HG03460 (cell line): Measurements from ENCODE around the gene LPGAT1.
"Not testable (repeated sequence)": the region's sequence is repeated elsewhere in the genome, so short reads cannot be mapped to it uniquely, and the experiment has no call there.

Experiments
- ATAC-seq: cut with Tn5 transposase; IDR thresholded peaks from one replicate; pipeline ENCODE4 v1.9.1; 2021; ENCODE audit not compliant: unreplicated experiment

LPGAT1 gene

DNA sequence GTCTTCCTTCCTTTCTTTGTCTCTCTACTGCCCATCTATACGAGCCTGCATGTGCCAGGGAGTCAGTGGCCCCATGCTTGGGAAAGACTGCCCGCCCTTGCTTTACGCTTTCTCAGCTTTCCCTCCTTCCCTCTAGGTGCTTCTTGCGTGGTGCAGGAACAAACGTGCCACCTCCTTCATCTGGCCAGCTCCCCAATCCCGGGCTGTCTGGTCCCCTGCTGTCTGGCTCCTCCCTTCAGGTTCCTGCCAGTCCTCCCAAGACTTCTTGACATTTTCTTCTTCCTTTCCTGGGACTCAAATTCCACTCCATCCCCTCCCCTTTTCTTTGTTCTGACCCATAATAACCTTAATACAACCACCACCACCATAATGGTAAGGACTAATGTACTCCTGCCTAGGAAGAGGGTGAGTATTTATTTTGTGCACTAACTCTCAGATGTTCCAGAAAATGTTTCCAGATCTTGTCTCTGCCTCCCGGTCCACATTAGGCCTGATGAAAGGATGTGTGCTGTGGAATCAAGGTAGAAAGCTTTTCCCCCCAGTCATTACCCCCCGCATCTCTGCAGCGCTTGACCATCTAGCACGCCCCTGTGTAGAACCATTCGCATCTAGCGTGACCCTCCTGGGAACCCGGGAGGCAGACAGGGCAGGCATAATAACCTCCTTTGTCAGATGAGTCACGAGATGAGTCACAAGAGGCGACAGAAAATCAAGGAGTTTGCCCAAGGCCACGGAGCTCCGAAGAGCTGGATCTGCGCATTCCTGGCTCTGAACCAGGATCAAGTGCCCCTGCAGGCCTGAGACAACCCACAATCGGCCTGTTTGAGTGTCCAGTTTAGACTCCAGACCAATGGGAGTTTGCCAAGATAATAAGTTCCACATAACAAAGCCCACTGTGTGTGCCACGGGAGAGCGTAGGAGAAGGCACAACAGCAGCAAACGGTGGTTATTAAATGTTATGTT is 95.1 kb downstream of the LPGAT1 start:
- ATAC-seq: no peak

DNA sequence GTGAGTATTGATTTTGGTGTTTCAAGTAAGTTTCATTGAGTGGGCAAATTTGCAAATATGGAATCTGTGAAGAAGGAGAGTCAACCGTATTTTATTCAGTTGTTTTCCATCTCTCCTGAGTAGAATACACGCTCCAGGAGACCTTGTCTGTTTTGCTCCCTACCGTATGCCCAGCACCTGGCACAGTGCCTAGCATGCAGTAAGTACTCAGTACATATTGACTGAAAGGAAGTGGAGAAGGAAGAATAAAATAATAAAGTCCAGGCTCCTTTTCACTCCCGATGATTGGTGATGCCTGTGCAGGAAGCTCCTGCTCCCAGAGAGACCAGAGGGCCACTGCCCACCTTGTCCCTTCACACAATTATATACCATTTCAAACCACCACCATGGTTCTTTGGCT is 95.8 kb downstream of the LPGAT1 start:
- ATAC-seq: no peak

DNA sequence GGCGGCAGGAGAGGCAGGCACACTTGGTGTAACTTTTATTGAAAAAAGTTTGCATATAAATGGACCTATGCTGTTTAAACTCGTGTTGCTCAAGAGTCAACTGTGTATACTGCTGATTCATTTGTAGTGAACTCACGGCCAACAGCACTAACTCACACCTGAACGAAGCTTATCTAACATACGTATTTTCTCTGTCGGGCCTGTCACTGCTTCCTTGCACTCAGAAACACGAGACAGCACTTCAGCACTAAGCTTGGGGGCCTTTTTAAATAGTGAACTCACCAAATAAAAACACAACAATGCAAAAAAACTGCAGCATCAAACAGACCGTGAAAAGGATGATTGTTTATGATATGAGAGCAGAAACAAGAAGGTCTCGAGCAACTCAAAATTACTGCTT is 96.2 kb downstream of the LPGAT1 start:
- ATAC-seq: no peak

DNA sequence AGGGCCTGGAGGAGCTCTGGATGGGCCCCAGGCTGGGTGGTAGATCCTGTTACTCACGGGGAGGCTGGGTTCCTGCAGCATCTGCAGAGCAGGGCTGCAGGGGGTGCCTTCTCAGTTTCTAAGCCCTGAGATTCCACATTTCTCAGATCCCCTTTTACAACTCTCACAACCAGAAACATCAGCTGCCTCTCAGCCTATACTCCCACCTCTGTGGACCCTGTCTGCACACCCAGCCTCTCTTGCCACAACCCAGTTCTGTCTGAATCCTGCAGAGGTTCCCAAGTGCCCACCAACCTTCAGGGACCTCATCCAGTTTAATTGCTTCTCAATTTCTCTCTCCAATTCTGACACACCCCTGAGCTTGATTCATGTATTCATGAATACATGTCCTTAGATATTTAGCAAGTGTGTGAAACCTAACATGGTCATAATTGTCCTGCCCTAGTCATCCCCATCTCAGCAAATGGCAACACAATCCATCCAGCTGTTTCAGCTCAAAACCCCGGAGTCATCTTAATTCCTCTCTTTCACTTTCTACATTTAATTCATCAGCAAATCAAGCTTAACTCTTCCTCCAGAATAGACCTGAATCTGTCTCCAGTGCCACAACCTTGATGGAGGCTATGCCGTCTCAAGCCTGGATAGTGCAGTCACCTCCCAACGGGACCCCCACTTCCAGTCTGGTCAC is 98.1 kb downstream of the LPGAT1 start:
- peak; percentile 59 for ATAC-seq

DNA sequence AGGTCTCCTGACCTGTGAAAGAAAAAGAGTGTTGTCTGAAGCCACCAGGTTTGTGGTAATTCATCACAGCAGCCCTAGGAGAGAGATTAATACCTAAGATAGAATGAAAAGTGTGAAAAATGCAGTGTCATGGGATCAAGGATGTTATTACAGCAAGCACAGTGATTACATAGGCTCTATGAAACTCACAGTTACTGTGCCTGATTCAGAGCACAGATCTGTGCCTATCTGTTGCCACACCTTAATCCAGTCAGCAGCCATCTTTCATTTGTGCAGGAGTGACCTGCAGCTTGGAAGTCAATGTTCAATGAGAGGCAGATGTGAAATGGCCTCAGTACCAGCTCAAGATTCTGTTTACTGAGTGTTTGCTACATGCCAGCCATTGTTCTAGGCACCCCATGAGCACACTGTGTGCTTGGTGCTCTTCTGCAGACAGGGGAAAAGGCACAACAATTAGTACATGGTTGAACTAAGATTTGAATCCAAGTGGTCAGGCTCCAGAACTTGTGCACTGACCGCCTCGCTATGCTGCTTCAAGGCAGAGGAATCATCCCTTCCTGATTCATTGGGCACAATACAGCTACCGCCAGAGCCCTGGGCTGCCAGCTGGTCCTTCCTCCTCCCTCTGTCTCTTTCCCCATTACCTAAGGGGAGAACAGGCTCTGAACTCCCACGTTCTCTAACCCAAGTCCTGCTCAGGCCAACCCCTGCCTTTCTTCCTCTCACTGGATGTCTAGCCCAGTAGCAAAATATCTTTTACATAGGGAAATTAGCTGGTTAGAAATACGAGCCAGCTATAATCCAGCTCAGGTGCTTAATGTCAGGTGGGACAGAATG is 98.9 kb downstream of the LPGAT1 start:
- no peak for ATAC-seq

DNA sequence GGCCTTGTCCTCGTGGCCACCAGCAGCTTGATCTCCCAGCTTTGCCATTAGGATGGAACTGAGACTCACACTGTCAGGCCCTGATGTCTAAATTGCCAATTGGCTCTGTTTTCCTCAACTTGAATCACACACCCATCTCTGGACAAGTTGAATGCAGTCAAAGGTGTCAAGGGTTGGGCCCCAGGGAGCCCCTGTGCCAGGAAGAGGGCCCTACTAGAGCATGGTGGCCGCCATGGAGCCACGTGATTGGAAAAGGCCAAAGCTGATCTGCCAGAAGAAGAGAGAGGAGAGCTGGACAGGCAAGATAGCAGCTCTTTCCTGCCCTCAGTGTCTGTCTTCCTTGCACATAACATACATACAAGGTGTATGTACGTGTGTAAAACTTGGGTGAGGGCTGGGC is 100.2 kb downstream of the LPGAT1 start:
- ATAC-seq: no peak

DNA sequence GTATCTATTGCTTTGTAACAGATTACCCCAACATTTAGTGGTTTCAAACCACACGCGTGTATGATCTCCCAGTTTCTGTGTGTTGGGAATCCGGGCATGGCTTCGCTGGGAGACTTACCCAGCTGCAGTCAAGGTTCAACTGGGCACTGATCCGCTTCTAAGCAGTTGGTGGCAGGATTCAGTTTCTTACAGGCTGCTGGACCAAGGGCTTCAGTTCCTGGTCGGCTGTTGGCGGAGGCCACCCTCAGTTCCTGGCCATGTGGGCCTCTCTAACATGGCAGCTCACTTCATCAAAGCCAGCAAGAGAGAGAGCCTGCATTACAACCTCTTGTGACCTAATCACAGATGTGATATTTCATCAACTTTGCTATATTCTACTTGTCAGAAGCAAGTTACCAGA is 101.3 kb downstream of the LPGAT1 start:
- ATAC-seq: no peak

DNA sequence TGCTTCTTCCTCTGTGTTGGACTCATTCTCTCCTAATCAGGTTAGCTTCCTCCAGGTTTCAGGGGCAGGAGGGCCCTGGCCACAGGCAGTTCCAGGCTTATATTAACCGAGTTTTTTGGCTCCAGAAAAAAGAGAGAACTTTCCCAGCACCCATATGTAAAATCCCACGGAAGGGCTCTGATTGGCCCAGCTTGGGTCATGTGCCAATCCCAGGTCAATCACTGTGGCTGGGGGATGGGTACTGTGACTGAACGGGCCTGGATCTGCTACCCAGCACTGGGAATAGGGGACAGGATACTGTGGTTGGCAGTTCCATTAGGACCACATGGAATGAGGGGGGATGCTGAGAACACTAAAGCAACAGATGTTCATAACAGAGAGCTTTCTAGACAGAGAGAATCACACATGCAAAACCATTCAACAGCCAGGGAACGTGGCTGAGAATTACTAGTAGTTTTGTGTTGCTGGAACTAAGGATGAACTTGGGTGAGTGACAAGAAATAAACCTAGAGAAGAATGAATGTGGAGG is 104.0 kb downstream of the LPGAT1 start:
- ATAC-seq: no peak

DNA sequence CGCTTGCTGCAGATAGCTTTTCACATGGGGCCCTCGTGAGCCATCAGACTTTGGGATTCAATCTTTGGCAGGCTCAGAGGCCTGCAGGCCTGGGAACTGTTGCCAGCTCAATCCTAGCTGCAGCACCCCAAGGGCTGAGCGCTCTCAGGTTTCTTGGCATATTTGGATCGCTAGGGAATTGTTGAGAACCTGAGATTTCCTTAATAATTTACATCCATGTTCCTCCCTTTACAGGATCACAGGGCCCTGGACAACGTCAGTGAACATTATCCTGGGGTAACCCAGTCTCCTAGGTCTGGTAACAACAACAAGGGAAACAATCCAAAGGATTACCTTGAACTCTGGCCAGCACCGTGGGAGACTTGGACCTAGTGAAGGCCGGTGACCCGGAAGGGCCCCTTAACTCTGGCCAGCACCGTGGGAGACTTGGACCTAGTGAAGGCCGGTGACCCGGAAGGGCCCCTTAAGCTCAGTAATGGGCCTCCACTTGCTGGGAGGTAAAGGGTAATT is 105.8 kb downstream of the LPGAT1 start:
- ATAC-seq: no peak

DNA sequence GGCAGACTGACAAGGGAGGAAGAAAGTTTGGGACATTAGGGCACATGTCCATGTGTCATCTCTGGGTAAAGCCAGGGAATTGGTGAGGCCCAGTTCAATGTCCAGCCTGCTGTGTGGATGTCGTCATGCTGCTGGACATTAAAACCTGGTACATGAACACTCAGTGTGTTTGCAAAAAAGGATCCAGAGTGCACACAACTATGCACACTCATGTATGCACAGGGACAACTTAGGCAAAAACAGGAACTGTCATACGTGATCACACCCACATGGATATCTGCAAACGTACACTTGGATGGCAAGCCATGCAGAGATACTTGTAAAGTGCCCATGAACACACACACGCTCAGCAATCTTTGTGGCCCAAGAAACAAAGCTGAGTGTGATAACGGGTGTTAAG is 107.3 kb downstream of the LPGAT1 start:
- no peak for ATAC-seq

DNA sequence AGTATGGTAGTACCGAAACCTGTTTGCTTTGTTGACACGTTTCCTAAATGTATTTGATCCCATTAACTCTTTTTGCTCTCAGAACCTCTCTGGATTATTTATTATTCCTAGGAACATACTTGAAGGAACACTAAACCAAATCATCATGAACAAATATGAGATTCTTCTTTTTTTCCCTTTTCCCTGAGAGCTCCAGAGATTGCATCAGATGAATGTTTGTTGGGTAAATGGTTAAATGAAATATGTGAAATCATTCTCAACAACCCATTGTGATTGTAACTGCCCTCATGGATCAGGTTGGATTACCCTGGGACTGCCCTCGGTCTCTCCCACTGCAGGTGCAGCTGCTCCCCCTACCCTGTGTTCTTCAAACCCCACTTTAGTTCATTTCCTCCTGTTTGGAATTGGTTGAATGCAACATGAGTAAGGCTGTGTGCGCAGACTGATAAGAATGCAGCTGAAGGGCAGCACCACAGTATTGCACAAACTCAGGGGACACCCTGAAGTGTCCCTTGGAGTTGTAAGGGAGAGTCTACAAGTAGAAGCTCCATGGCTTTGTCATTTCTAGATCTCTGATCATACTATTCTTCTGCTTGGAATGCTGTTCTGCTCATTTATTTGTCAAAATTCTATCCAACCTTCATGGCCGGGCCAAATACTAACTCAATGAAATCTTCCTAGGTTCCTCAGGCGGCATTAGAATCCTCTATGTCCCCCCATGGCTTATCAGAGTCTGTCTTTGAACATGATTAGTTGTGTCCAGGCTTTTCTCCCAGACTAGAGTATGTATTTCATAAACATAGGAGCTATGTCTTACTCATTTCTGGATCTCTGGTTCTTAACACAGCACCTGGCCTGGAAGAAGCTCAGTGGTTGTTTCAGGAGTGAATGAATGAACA is 108.0 kb downstream of the LPGAT1 start:
- no peak for ATAC-seq

DNA sequence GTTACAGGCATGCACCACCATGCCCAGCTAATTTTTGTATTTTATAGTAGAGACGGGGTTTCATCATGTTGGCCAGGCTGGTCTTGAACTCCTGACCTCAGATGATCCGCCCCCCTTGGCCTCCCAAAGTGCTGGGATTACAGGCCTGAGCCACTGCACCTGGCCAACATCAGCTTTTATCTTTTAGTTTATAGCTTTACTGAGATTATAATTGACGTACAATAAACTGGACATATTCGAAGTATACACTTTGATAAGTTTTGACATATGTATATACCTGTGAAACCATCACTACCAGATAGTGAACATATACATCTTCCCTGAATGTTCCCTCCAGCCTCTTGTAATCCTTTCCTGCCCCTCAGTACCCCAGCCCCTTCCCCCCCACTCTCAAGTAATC is 114.0 kb downstream of the LPGAT1 start:
- ATAC-seq: not testable (repeated sequence)

DNA sequence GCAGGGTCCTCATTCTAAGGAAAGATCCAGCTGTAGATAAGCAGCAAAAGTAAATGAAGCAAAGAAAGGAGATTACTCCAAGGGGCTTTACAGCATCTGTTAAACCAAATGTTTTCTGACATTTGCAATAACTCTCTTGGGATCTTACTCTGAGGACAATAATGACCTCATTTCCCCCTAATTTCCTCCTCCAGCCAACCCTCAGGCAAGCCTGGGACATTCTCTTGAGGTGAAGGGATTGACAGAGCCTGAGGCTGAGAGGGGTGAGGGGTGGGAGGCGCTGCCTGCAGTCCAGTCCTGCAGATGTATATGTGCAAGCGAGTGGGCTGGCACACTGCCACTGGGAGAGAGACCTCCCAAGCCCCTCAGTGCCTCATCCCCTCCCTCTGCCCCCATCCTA is 114.6 kb downstream of the LPGAT1 start:
- ATAC-seq: no peak

DNA sequence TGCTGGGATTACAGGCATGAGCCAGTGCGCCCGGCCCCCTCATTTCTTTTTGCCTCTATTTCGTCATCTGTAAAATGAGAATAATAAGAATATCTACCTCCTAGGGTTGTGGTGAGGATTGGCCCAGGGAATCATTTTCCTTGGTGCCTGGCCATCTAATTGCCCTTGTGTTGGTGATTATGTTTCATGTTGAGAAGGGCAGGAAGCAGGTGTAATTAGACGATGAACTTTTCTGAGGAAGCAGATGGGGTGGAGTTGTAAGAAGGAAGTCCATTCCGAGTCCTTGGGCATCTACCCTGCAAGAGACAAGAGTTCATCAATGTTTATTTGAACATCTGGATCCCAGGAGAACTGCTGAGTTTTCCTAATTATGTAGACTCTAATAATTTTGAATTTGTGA is 116.4 kb downstream of the LPGAT1 start:
- ATAC-seq: no peak

DNA sequence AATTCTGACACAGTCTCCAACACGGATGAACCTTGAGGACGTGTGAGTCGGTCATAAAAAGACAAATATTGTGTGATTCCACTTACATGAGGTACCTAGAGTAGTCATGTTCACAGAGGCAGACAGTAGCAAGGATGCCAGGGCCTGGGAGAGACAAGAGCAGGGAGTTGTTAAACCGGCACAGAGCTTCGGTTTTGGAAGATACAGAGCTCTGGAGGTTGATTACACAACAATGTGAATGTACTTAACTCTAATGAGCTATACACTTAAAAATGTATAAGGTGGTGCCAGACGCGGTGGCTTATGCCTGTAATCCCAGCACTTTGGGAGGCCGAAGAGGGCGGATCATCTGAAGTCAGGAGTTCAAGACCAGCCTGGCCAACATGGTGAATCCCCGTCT is 117.3 kb downstream of the LPGAT1 start:
- ATAC-seq: no peak

DNA sequence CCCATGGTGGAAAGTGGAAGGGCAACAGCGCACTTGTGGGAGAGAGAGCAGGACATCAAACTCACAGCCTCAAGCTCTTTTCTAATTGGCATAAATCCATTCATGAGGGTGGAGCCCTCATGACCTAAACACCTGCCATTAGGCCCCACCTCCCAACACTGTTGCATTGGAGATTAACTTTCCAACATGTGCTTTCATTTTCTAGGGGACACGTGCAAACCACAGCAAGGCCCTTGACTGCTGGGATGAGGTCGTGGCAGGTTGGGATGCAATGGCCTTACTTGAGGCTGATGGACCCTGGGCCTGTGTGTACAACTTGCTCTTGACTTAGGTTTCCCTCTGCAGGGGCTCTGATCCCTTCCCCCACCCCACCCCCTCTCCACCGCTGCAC is 119.3 kb downstream of the LPGAT1 start:
- no peak for ATAC-seq

DNA sequence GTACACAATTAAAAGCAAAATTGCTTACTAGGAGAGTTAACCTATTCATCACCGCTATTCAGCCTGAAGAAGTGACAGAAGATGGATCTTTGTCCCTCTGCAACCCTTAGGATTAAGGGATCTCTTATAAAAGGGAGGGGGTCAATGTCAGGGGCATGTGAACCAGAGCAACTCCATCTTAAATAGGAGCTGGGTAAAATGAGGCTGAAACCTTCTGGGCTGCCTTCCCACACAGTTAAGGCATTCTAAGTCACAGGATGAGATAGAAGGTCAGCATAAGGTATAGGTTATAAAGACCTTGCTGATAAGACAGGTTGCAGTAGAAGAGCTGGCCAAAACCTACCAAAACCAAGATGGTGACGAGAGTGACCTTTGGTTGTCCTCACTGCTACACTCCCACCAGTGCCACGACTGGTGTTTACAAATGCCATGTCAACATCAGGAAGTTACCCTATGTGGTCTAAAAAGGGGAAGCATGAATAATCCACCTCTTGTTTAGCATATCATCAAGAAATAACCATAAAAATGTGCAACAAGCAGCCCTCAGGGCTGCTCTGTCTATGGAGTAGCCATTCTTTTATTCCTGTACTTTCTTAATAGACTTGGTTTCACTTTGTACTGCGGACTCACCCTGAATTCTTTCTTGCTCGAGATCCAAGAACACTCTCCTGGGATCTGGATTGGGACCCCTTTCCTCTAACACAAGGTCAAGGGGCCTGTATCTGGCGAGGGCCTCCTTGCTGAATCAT is 119.8 kb downstream of the LPGAT1 start:
- no peak for ATAC-seq

DNA sequence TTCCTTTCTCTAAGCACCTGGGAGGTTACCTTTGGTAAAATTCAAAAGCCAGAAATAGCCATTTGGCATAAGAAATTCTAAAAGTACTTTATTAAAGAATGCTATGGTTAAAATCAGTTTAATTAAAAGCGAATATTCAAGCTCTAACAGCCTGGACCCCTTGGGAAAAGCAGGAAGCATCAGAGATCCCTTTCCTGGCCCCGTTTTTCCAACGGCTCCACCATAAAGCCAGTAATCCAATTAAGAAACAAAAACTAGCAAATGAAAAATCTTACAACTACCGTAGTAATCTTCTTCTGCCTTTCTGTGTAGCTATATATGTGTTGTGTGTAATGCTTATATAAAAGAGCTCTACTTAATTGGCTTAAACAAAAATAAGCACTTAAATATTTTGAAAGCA is 121.6 kb downstream of the LPGAT1 start:
- ATAC-seq: no peak

DNA sequence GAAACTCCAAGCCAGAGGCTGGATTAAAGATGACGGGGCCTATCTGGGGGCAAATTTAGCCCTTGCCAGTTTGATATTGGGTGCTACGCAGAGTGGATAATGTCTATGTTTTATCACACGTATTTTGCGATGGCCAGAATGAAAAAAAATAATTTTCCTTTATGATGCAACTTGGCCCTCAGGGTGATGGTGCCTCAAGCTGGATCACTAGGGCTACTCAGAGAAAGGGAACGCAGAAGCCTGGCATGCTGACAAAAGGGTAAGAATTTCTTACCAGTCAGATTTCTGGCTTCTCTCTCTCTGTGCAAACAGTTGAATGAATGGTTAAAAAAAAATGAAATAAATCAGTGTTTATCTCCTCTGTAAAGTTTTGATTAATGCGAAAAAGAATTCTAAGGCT is 122.6 kb downstream of the LPGAT1 start:
- no peak for ATAC-seq
